ENCODE measurements around the gene PTPRM. TPM values are rescaled to one million over a fixed set of nuclear protein-coding genes. Genes with fewer than 3 reads are reported as not detected.

PTPRM gene
- total and polyA plus RNA-seq, 12 donors = 31.7 to 116 (median 61.2) TPM

DNA sequence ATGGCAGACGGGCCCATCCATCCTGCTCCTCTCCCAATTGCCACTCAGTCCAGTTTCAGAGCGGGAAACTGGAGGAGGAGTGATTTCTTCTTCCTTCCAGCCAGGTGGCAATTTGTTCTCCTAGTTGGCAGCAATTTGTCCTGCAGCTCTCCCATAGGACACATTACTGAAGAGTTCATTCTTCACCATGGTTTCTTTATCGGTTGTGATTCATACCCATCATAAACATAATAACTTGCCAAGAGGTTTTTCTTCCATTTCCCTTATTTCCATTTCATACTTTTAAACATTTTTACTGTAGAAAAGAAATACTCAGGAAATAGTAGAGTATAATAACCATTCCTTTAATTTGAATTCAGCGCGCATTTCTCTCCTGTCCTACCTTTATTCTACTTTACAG is 664.2 kb downstream of the PTPRM start:
- H3K9me3 ChIP-seq (replicated peaks in 1 of 3) = peaks cover 0 to 8% (median 4%) of the 10 kb centered on the region in 3 donors
- no peaks in the 10 kb centered on the region for H3K4me1 ChIP-seq (replicated peaks in 1 of 2)
- no peak overlapping the region for H3K4me3 ChIP-seq
- intact Hi-C loops (cut with DNase I) = no loop called here
- DNase-seq = no peak
- TF ChIP-seq, protein P1, sequence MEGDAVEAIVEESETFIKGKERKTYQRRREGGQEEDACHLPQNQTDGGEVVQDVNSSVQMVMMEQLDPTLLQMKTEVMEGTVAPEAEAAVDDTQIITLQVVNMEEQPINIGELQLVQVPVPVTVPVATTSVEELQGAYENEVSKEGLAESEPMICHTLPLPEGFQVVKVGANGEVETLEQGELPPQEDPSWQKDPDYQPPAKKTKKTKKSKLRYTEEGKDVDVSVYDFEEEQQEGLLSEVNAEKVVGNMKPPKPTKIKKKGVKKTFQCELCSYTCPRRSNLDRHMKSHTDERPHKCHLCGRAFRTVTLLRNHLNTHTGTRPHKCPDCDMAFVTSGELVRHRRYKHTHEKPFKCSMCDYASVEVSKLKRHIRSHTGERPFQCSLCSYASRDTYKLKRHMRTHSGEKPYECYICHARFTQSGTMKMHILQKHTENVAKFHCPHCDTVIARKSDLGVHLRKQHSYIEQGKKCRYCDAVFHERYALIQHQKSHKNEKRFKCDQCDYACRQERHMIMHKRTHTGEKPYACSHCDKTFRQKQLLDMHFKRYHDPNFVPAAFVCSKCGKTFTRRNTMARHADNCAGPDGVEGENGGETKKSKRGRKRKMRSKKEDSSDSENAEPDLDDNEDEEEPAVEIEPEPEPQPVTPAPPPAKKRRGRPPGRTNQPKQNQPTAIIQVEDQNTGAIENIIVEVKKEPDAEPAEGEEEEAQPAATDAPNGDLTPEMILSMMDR (IDR thresholded peaks at IDR 0.05) = no peak
- TF ChIP-seq POLR2A (IDR thresholded peaks at IDR 0.05) = no peak
- no peaks in the 10 kb centered on the region for H3K36me3 ChIP-seq (replicated peaks in 1 of 2)
- WGBS, 4 donors = 81 to 96% (median 90%) methylated on average over 5 of the region's 5 CpGs
- no peaks in the 10 kb centered on the region for H3K27me3 ChIP-seq
- no peak overlapping the region for H3K27ac ChIP-seq

DNA sequence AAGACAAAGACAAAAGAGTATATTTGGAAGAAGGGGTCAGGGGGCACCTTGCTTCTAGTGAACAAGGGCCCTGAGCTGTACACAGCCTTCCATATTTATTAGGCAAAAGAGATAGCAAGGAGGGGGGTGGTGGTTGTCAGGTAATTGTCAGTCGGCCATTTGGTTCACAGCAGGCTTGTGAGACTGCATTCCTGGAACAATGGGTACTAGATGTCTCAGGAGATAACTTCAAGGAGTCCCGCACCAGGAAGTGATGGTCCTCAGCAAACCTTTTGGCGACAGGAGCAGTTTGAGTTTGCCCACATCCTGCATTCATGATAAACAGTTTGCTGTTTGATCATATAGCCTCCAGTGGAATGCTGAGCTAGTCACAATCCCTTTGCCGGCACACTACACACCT is 665.7 kb downstream of the PTPRM start:
- Histone ChIP-seq H3K27ac (no peak overlapping the region), H3K27me3 (no peaks in the 10 kb centered on the region), H3K4me1 (replicated peaks in 1 of 2) (no peaks in the 10 kb centered on the region), H3K9me3 (replicated peaks in 1 of 3) (peaks cover 0 to 8% (median 4%) of the 10 kb centered on the region in 3 donors), H3K36me3 (replicated peaks in 1 of 2) (no peaks in the 10 kb centered on the region), H3K4me3 (no peak overlapping the region)
- WGBS, 4 donors = 86 to 98% (median 90%) methylated on average over 4 of the region's 4 CpGs
- no peak for TF ChIP-seq POLR2A (IDR thresholded peaks at IDR 0.05)
- TF ChIP-seq, protein P1 (IDR thresholded peaks at IDR 0.05) = no peak
- intact Hi-C loops (cut with DNase I) = no loop called here
- no peak for DNase-seq

DNA sequence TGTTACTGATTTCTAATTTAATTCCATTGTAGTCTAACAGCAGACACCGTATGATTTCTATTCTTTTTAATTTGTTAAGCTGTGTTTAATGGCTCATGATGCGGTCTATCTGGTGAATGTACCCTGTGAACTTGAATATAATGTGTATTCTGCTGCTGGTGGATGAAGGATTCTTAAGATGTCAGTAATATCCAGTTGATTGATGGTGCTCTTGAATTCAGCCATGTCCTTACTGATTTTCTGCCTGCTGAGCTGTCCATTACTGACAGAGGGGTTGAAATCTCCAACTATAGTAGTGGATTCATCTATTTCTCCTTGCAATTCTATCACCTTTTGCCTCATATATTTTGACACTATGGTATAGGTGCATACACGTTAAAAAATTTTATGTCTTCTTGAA is 668.8 kb downstream of the PTPRM start:
- intact Hi-C loops (cut with DNase I) = no loop called here

DNA sequence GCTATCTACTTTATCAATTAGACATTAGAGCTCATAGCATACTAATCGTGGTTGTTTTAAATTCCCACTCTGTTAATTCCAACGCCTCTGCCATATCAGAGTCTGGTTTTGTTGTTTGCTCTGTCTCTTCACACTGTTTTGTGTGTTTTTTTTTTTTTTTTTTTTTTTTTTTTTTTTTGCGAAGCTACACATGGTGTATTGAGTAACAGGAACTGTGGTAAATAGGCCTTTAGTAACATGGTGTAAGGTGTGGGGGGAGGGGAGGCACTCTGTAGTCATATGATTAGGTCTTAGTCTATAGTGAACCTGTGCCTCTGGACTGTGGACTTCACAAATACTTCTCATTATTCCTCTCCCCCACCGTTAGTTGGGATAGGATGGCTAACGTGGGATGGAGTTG is 671.4 kb downstream of the PTPRM start:
- Histone ChIP-seq H3K27ac (no peak overlapping the region), H3K4me3 (no peak overlapping the region), H3K4me1 (replicated peaks in 1 of 2) (no peaks in the 10 kb centered on the region), H3K36me3 (replicated peaks in 1 of 2) (no peaks in the 10 kb centered on the region), H3K27me3 (no peaks in the 10 kb centered on the region), H3K9me3 (replicated peaks in 1 of 3) (peaks cover 0 to 8% (median 4%) of the 10 kb centered on the region in 3 donors)
- DNase-seq = no peak
- WGBS, 4 donors = 90 to 96% (median 95%) methylated on average over 5 of the region's 5 CpGs
- no peak for TF ChIP-seq POLR2A (IDR thresholded peaks at IDR 0.05)
- TF ChIP-seq, protein P1 (IDR thresholded peaks at IDR 0.05) = no peak
- intact Hi-C loops (cut with DNase I) = no loop called here

More for the DNA sequence above, 668.8 kb downstream of the PTPRM start:
- TF ChIP-seq, protein P1 (IDR thresholded peaks at IDR 0.05) = no peak
- no peak for TF ChIP-seq POLR2A (IDR thresholded peaks at IDR 0.05)
- no peak overlapping the region for H3K4me3 ChIP-seq
- no peaks in the 10 kb centered on the region for H3K36me3 ChIP-seq (replicated peaks in 1 of 2)
- no peak for DNase-seq
- 90 to 96% (median 93%) methylated on average over 3 of the region's 3 CpGs for whole genome bisulfite sequencing, 4 donors
- H3K9me3 ChIP-seq (replicated peaks in 1 of 3) = peaks cover 0 to 8% (median 4%) of the 10 kb centered on the region in 3 donors
- H3K27ac ChIP-seq = no peak overlapping the region
- H3K4me1 ChIP-seq (replicated peaks in 1 of 2) = no peaks in the 10 kb centered on the region
- H3K27me3 ChIP-seq = no peaks in the 10 kb centered on the region
